Measurements from ENCODE around the gene NR2C2. TPM values are rescaled to one million over a fixed set of nuclear protein-coding genes. Genes with fewer than 3 reads are reported as not detected.

The NR2C2 gene
- total RNA-seq, 8 experiments from 2014 or later = 20.1 to 67.9 (median 32.0) TPM

- in situ Hi-C loops (cut with MboI; ENCODE audit: low pct_unique_long_range_greater_than_20kb in 2 of 9, low sequenced_read_pairs in 9 of 9, unreplicated experiment in 9 of 9) = no loop called here
- ATAC-seq (replicated peaks in 6 of 8) = no peak
- 71 to 100% (median 97%) methylated on average over 1 to 4 of the region's 4 CpGs; no CpG with 5 or more reads in 3 of the 10 experiments for WGBS, 10 experiments
Observed at GRCh38 chr3:15015456-15015855, 68.1 kb downstream of the NR2C2 start.

DNA sequence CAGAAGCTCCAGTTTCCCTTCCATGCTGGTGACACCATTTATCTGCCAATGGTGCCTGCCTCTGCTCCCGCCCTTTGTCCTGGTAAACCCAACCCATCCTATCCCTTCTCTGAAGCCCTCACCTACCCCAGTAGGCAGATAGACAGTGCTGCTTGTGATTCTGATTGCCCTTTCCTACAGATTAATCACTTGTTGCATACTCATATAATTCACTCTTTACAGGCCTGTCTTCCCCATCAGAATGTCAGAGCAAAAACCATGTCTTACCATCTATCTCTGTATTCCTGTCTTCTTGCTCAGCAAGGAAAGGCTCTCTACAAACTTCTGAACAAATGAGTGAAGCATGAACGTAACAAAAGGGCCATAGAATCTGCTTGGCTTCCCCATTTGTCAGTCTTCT is 69.8 kb downstream of the NR2C2 start:
- Histone ChIP-seq H3K4me1 (replicated peaks in 1 of 2) (no peaks in the 10 kb centered on the region), H3K4me3 (no peak overlapping the region), H3K27ac (no peak overlapping the region)
- in situ Hi-C loops (cut with MboI; ENCODE audit: low pct_unique_long_range_greater_than_20kb in 2 of 9, low sequenced_read_pairs in 9 of 9, unreplicated experiment in 9 of 9) = no loop called here
- WGBS, 10 experiments = 43 to 100% (median 80%) methylated on average over 1 to 2 of the region's 2 CpGs; no CpG with 5 or more reads in 4 of the 10 experiments
- ATAC-seq (replicated peaks in 6 of 8) = no peak

More at GRCh38 chr3:15015456-15015855, 68.1 kb downstream of the NR2C2 start:
- H3K4me1 ChIP-seq (replicated peaks in 1 of 2) = no peaks in the 10 kb centered on the region
- no peak overlapping the region for H3K4me3 ChIP-seq
- no peak overlapping the region for H3K27ac ChIP-seq

DNA sequence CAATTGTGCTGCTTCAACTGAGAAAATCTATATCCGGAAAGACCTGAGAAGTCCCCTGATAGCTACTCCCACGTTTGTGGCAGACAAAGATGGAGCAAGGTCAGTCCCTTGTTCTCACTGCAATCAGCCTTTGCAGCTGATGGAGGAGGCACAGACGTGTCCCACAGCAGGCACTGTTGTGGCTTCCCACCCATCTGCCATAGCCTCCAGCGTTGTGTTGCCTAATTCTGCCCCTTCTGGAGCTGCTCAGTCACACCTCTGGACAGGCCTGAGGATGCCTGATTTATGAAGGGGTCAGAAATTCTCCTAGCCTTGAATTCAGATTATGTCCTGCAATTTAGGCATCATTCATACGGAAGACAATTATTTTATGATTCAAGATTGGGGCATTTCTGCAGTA is 75.9 kb downstream of the NR2C2 start:
- WGBS, 10 experiments = 50 to 100% (median 81%) methylated on average over 1 to 4 of the region's 5 CpGs; no CpG with 5 or more reads in 2 of the 10 experiments
- H3K4me1 ChIP-seq (replicated peaks in 1 of 2) = no peaks in the 10 kb centered on the region
- no peak overlapping the region for H3K4me3 ChIP-seq
- peak in 3 of 8 experiments; percentile 46 to 61 (median 59) for ATAC-seq (replicated peaks in 6 of 8)
- in situ Hi-C loops (cut with MboI; ENCODE audit: low pct_unique_long_range_greater_than_20kb in 2 of 9, low sequenced_read_pairs in 9 of 9, unreplicated experiment in 9 of 9) = no loop called here
- H3K27ac ChIP-seq = no peak overlapping the region

DNA sequence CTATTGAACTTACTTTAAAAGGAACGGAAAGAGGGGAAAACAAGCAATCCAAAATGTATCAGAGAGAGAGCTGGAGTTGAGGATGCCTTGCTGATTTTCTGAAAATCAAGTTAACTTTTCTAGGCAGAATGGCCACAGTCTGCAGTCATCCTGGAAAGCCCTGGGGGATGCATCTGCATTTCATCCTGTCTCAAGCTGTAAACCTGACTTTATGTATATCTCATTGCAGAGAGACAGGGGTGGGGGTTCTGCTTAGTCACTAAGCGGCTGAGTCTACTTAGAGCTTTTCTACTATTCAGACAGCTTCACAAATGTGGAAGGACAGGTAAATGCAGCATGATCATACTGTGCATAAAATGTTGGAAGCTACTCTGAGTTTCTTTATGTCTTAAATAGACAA is 76.3 kb downstream of the NR2C2 start:
- ATAC-seq (replicated peaks in 6 of 8) = peak in 3 of 8 experiments; percentile 84 to 91 (median 91)
- H3K4me1 ChIP-seq (replicated peaks in 1 of 2) = no peaks in the 10 kb centered on the region
- H3K4me3 ChIP-seq = no peak overlapping the region
- 80 to 100% (median 94%) methylated on average over 1 to 2 of the region's 2 CpGs; no CpG with 5 or more reads in 4 of the 10 experiments for whole genome bisulfite sequencing, 10 experiments
- no peak overlapping the region for H3K27ac ChIP-seq
- in situ Hi-C loops (cut with MboI; ENCODE audit: low pct_unique_long_range_greater_than_20kb in 2 of 9, low sequenced_read_pairs in 9 of 9, unreplicated experiment in 9 of 9) = no loop called here

DNA sequence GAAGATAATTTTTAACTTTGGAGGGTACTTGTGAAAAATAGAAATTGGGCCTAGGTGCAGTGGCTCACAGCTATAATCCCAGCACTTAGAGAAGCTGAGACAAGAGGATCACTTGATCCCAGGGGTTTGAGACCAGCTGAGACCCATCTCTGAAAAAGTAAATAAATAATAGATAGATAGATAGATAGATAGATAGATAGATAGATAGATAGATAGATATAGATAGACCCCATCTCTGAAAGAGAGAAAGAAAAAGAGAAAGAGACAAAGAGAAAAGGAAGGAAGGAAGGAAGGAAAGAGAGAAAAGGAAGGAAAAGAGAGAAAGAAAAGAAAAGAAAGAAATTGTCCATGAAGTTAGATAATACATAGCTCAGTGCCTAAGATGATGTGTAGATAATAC is 82.2 kb downstream of the NR2C2 start:
- in situ Hi-C loops (cut with MboI; ENCODE audit: low pct_unique_long_range_greater_than_20kb in 2 of 9, low sequenced_read_pairs in 9 of 9, unreplicated experiment in 9 of 9) = no loop called here
- Histone ChIP-seq H3K4me1 (replicated peaks in 1 of 2) (no peaks in the 10 kb centered on the region), H3K4me3 (no peak overlapping the region), H3K27ac (no peak overlapping the region)
- ATAC-seq (replicated peaks in 6 of 8) = no peak

GRCh38 chr3:15032650-15033049 is 85.3 kb downstream of the NR2C2 start:
- H3K27ac ChIP-seq = no peak overlapping the region
- H3K4me3 ChIP-seq = no peak overlapping the region
- in situ Hi-C loops (cut with MboI; ENCODE audit: low pct_unique_long_range_greater_than_20kb in 2 of 9, low sequenced_read_pairs in 9 of 9, unreplicated experiment in 9 of 9) = no loop called here
- H3K4me1 ChIP-seq (replicated peaks in 1 of 2) = no peaks in the 10 kb centered on the region
- whole genome bisulfite sequencing, 10 experiments = 71 to 100% (median 80%) methylated on average over 1 of the region's 2 CpGs; no CpG with 5 or more reads in 7 of the 10 experiments
- no peak for ATAC-seq (replicated peaks in 6 of 8)

DNA sequence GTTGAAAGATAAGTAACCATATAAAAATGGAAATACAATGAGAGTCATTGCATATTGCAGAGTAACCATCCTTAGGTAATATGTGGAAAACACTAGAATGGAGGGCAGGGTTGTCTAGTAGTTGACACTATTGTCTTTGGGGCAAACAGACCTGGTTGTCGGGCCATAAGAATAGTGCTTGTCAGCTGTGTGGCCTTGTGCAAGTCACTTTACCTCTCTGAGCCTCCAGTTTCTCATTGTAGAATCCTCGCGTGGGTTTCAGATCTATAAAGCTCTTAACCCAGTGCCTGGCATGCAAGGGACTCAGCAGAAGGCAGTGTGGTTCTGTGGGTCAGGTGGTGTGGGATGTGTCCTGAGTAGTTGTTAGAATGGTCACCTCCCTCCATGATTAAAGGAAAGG is 85.7 kb downstream of the NR2C2 start:
- in situ Hi-C loops (cut with MboI; ENCODE audit: low pct_unique_long_range_greater_than_20kb in 2 of 9, low sequenced_read_pairs in 9 of 9, unreplicated experiment in 9 of 9) = no loop called here
- no peak overlapping the region for H3K27ac ChIP-seq
- H3K4me3 ChIP-seq = no peak overlapping the region
- no peaks in the 10 kb centered on the region for H3K4me1 ChIP-seq (replicated peaks in 1 of 2)
- 33 to 100% (median 100%) methylated on average over 1 to 2 of the region's 3 CpGs; no CpG with 5 or more reads in 3 of the 10 experiments for WGBS, 10 experiments
- ATAC-seq (replicated peaks in 6 of 8) = no peak

DNA sequence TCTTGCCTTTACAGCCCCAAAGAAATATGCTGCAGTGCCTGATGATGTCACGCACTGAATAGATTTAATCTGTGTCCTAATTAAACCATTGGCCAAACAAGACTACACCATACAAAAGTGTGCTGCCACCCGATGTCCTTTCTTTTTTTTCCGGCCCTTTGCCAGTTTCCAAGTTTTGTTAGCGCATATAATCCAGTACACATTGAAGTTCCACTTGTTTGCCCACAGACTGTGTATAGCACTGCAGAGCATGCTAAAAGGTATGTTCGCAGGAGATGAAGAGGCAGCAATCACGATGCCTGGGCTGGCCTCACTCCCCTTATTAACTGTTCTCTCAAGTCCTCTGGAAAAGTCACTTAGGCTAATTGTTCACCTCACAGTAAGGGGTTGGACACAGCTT is 90.9 kb downstream of the NR2C2 start:
- 68 to 100% (median 89%) methylated on average over 2 to 6 of the region's 6 CpGs for WGBS, 10 experiments

GRCh38 chr3:15040844-15041243 is 93.5 kb downstream of the NR2C2 start:
- no peak overlapping the region for H3K4me3 ChIP-seq
- 64 to 100% (median 97%) methylated on average over 1 to 2 of the region's 3 CpGs; no CpG with 5 or more reads in 4 of the 10 experiments for WGBS, 10 experiments
- H3K4me1 ChIP-seq (replicated peaks in 1 of 2) = no peaks in the 10 kb centered on the region
- in situ Hi-C loops (cut with MboI; ENCODE audit: low pct_unique_long_range_greater_than_20kb in 2 of 9, low sequenced_read_pairs in 9 of 9, unreplicated experiment in 9 of 9) = no loop called here
- H3K27ac ChIP-seq = no peak overlapping the region
- ATAC-seq (replicated peaks in 6 of 8) = peak in 1 of 8 experiments; percentile 24

More for the DNA sequence above, 90.9 kb downstream of the NR2C2 start:
- Histone ChIP-seq H3K4me1 (replicated peaks in 1 of 2) (no peaks in the 10 kb centered on the region), H3K4me3 (no peak overlapping the region), H3K27ac (no peak overlapping the region)
- in situ Hi-C loops (cut with MboI; ENCODE audit: low pct_unique_long_range_greater_than_20kb in 2 of 9, low sequenced_read_pairs in 9 of 9, unreplicated experiment in 9 of 9) = no loop called here
- no peak for ATAC-seq (replicated peaks in 6 of 8)

GRCh38 chr3:15041950-15042349 is 94.6 kb downstream of the NR2C2 start:
- H3K4me1 ChIP-seq (replicated peaks in 1 of 2) = no peaks in the 10 kb centered on the region
- H3K4me3 ChIP-seq = no peak overlapping the region
- in situ Hi-C loops (cut with MboI; ENCODE audit: low pct_unique_long_range_greater_than_20kb in 2 of 9, low sequenced_read_pairs in 9 of 9, unreplicated experiment in 9 of 9) = no loop called here
- no peak for ATAC-seq (replicated peaks in 6 of 8)
- 93 to 100% (median 100%) methylated on average over 1 to 3 of the region's 3 CpGs; no CpG with 5 or more reads in 1 of the 10 experiments for WGBS, 10 experiments
- H3K27ac ChIP-seq = no peak overlapping the region

DNA sequence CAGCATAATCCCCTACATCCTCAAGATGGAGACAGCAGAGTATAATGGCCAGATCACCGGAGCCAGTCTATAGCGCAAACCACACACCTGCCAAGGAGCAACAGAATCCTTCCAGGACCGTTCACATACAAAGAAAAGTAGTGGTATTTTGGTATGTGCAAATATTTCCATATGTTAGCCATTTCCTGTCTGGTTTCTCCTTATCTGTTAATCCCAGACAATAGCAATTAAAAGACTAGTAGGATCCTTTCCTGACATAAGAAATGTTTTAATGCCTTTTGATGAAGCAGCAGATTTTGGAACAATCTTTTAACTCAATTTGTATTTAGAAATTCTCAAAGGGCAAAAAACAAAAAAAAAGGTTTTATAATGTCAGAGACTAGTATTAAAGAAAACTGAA is 95.6 kb downstream of the NR2C2 start:
- H3K4me1 ChIP-seq (replicated peaks in 1 of 2) = no peaks in the 10 kb centered on the region
- no peak for ATAC-seq (replicated peaks in 6 of 8)
- no peak overlapping the region for H3K27ac ChIP-seq
- 42 to 97% (median 92%) methylated on average over 2 to 3 of the region's 3 CpGs; no CpG with 5 or more reads in 5 of the 10 experiments for WGBS, 10 experiments
- in situ Hi-C loops (cut with MboI; ENCODE audit: low pct_unique_long_range_greater_than_20kb in 2 of 9, low sequenced_read_pairs in 9 of 9, unreplicated experiment in 9 of 9) = no loop called here
- no peak overlapping the region for H3K4me3 ChIP-seq

DNA sequence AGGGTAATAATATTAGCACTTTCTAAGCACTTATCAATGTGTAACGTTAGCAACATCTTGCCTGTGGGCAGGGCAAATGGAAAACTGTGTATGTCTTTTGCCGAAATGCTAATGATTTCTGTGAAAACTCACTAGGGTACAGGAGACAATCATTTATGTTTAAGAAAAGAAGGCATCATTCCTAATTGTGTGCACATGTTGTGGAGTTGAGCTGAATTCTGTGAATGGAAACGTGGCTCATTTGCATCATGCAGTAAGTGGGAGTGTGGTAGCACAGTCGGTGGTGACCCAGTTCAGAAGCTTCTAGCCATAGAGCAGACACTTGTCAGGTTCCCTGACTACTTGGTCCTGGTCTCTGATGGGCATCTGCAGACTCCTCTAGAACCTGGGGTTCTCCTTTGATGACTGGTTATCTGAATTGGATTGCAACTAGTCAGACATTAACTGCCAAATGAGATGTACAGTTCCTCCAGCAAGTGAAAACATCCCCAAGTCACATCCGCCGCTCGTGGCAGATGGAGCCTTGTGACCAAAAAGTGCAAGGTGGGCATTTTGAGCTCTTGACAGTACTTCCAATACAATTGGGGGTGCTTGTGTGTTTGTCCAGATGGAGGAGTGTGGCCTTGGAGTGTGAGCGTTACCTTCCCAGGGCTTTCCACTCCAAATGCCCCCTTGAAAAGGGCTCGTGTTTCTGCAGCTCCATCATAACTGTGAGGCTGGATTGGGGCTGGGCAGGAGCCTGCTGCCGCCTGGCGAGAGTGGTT is 96.2 kb downstream of the NR2C2 start:
- peak in 3 of 8 experiments; percentile 67 to 71 (median 68) for ATAC-seq (replicated peaks in 6 of 8)
- no peaks in the 10 kb centered on the region for H3K4me1 ChIP-seq (replicated peaks in 1 of 2)
- 14 to 100% (median 75%) methylated on average over 2 to 10 of the region's 11 CpGs for WGBS, 10 experiments
- no peak overlapping the region for H3K4me3 ChIP-seq
- in situ Hi-C loops (cut with MboI; ENCODE audit: low pct_unique_long_range_greater_than_20kb in 2 of 9, low sequenced_read_pairs in 9 of 9, unreplicated experiment in 9 of 9) = no loop called here
- H3K27ac ChIP-seq = no peak overlapping the region

GRCh38 chr3:15044326-15044725 is 96.9 kb downstream of the NR2C2 start:
- Histone ChIP-seq H3K4me1 (replicated peaks in 1 of 2) (no peaks in the 10 kb centered on the region), H3K4me3 (no peak overlapping the region), H3K27ac (no peak overlapping the region)
- 53 to 100% (median 100%) methylated on average over 1 to 6 of the region's 7 CpGs; no CpG with 5 or more reads in 3 of the 10 experiments for WGBS, 10 experiments
- in situ Hi-C loops (cut with MboI; ENCODE audit: low pct_unique_long_range_greater_than_20kb in 2 of 9, low sequenced_read_pairs in 9 of 9, unreplicated experiment in 9 of 9) = no loop called here
- no peak for ATAC-seq (replicated peaks in 6 of 8)

- 14 to 100% (median 83%) methylated on average over 1 of the region's 1 CpG; no CpG with 5 or more reads in 4 of the 10 experiments for WGBS, 10 experiments
- in situ Hi-C loops (cut with MboI; ENCODE audit: low pct_unique_long_range_greater_than_20kb in 2 of 9, low sequenced_read_pairs in 9 of 9, unreplicated experiment in 9 of 9) = no loop called here
- no peak for ATAC-seq (replicated peaks in 6 of 8)
- H3K27ac ChIP-seq = no peak overlapping the region
- no peak overlapping the region for H3K4me3 ChIP-seq
- H3K4me1 ChIP-seq (replicated peaks in 1 of 2) = no peaks in the 10 kb centered on the region
Observed at GRCh38 chr3:15045667-15046066, 98.3 kb downstream of the NR2C2 start.
